IMR-90 (cell line): ENCODE measurements around the gene TCF12. TPM values are rescaled to one million over a fixed set of nuclear protein-coding genes. Genes with fewer than 3 reads are reported as not detected.
"Not testable (repeated sequence)": the region's sequence is repeated elsewhere in the genome, so short reads cannot be mapped to it uniquely, and the experiment has no call there.

Source experiments
- ATAC-seq: fragments of 200-7000 bp; cut with Tn5 transposase; 2 replicates; pipeline ENCODE4 v1.9.1; 2020; ENCODE audit warnings: low read depth, mild to moderate bottlenecking, moderate library complexity
- BruUV-seq: library from RNA; stranded (reverse); fragments of 400-500 nt; replicated peaks from 2 replicates; lab custom pipeline; 2021; lab: Mats Ljungman, UMichigan
- CTCF ChIA-PET: fragments of 300-600 bp; formaldehyde crosslinking; extraction: SDS; loops from one replicate; lab custom pipeline; 2021; ENCODE audit warnings: antibody characterized with exemption; lab: Yijun Ruan, JAX
- POLR2A ChIA-PET: fragments of 300-600 bp; sonication (Branson Sonifier 250); formaldehyde crosslinking; loops from one replicate; lab custom pipeline; 2022; ENCODE audit warnings: antibody characterized with exemption; ENCODE audit not compliant: unreplicated experiment; lab: Charles Lee
- DNase-seq: peaks from one replicate; pipeline ENCODE4 v3.0.0; 2013
- H2AFZ ChIP-seq: replicated peaks from 2 replicates; pipeline ENCODE3; 2013; ENCODE audit warnings: low read length, mild to moderate bottlenecking; ENCODE audit not compliant: poor library complexity
- H2AK5ac ChIP-seq: 2 replicates; pipeline ENCODE4 v1.6.1; 2013; ENCODE audit warnings: low read depth, low read length, inconsistent platforms
- H2AK9ac ChIP-seq: replicated peaks from 2 replicates; pipeline ENCODE3; 2013; ENCODE audit warnings: mild to moderate bottlenecking, low read depth, low read length, moderate library complexity; ENCODE audit not compliant: poor library complexity
- H2BK120ac ChIP-seq: 2 replicates; pipeline ENCODE4 v1.6.1; 2013; ENCODE audit warnings: low read depth, low read length, inconsistent platforms
- H2BK15ac ChIP-seq: 3 replicates; pipeline ENCODE4 v1.6.1; 2013; ENCODE audit warnings: low read depth, low read length, inconsistent platforms
- H2BK20ac ChIP-seq: 2 replicates; pipeline ENCODE4 v1.6.1; 2013; ENCODE audit warnings: low read depth, mild to moderate bottlenecking, inconsistent platforms, low read length, moderate library complexity
- H2BK5ac ChIP-seq: 2 replicates; pipeline ENCODE4 v1.6.1; 2013; ENCODE audit warnings: mild to moderate bottlenecking, low read depth, low read length, inconsistent platforms; ENCODE audit not compliant: poor library complexity, severe bottlenecking
- H3K14ac ChIP-seq: replicated peaks from 2 replicates; pipeline ENCODE4 v1.6.1; 2013; ENCODE audit warnings: low read depth, low read length, inconsistent platforms
- H3K18ac ChIP-seq: 2 replicates; pipeline ENCODE4 v1.6.1; 2013; ENCODE audit warnings: low read depth, low read length, control low read depth
- H3K23ac ChIP-seq: 2 replicates; pipeline ENCODE4 v1.6.1; 2013; ENCODE audit warnings: low read depth, low read length, inconsistent platforms
- H3K27ac ChIP-seq: 2 replicates; pipeline ENCODE4 v1.5.1; 2013; ENCODE audit warnings: mild to moderate bottlenecking, control low read depth, low read length; ENCODE audit not compliant: insufficient read depth
- H3K27me3 ChIP-seq: 2 replicates; pipeline ENCODE4 v1.6.1; 2013; ENCODE audit warnings: low read length; ENCODE audit not compliant: control insufficient read depth, insufficient read depth
- H3K36me3 ChIP-seq: 2 replicates; pipeline ENCODE4 v1.6.1; 2013; ENCODE audit warnings: low read length, mixed read lengths; ENCODE audit not compliant: control insufficient read depth, insufficient read depth
- H3K4ac ChIP-seq: 2 replicates; pipeline ENCODE4 v1.6.1; 2013; ENCODE audit warnings: low read depth, low read length, inconsistent platforms
- H3K4me1 ChIP-seq: 2 replicates; pipeline ENCODE4 v1.6.1; 2013; ENCODE audit warnings: low read length, mixed read lengths; ENCODE audit not compliant: control insufficient read depth, insufficient read depth
- H3K4me2 ChIP-seq: 2 replicates; pipeline ENCODE4 v1.6.1; 2013; ENCODE audit warnings: low read depth, mild to moderate bottlenecking, control low read depth, low read length, moderate library complexity
- H3K4me3 ChIP-seq: 2 replicates; pipeline ENCODE4 v1.5.1; 2013; ENCODE audit warnings: low read depth, mild to moderate bottlenecking, control low read depth, low read length, moderate library complexity; ENCODE audit not compliant: insufficient read depth
- H3K56ac ChIP-seq: 2 replicates; pipeline ENCODE4 v1.6.1; 2013; ENCODE audit warnings: low read length, inconsistent platforms; ENCODE audit not compliant: insufficient read depth; ENCODE audit errors: extremely low read depth
- H3K79me1 ChIP-seq, 2 experiments: 2 replicates each; pipeline ENCODE4 v1.6.1; 2013; ENCODE audit warnings: low read length in 2 of 2, inconsistent platforms in 1 of 2, low read depth in 1 of 2
- H3K9ac ChIP-seq: 2 replicates; pipeline ENCODE4 v1.6.1; 2013; ENCODE audit warnings: low read depth, low read length, control low read depth
- H3K9me1 ChIP-seq: 2 replicates; pipeline ENCODE4 v1.6.1; 2013; ENCODE audit warnings: low read length, inconsistent platforms; ENCODE audit not compliant: insufficient read depth
- H3K9me3 ChIP-seq: 2 replicates; pipeline ENCODE4 v1.6.1; 2013; ENCODE audit warnings: low read length; ENCODE audit not compliant: control insufficient read depth, insufficient read depth
- H4K20me1 ChIP-seq: 2 replicates; pipeline ENCODE4 v1.6.1; 2013; ENCODE audit warnings: low read length, inconsistent platforms; ENCODE audit not compliant: insufficient read depth
- H4K5ac ChIP-seq: 2 replicates; pipeline ENCODE4 v1.6.1; 2013; ENCODE audit warnings: mild to moderate bottlenecking, low read depth, low read length, control low read depth
- H4K8ac ChIP-seq, 2 experiments: 2 replicates each; pipeline ENCODE4 v1.6.1; 2013; ENCODE audit warnings: low read depth in 2 of 2, low read length in 2 of 2, control low read depth in 1 of 2, inconsistent platforms in 1 of 2
- H4K91ac ChIP-seq: 2 replicates; pipeline ENCODE4 v1.6.1; 2013; ENCODE audit warnings: low read depth, low read length, inconsistent platforms; ENCODE audit not compliant: insufficient read depth
- MAFK ChIP-seq: IDR thresholded peaks from 2 replicates; pipeline ENCODE4 v1.6.1; 2012; ENCODE audit warnings: low read depth, low read length, improper control_type of control experiment
- RAD21 ChIP-seq: IDR thresholded peaks from 2 replicates; pipeline ENCODE4 v1.6.1; 2012; ENCODE audit warnings: low read length, improper control_type of control experiment
- WGBS, 2 experiments: methylation state at CpG; one replicate each; pipeline versions ENCODE4 v1.1.5 to v1.1.7; 2013; ENCODE audit warnings: missing lambda C conversion rate in 2 of 2; ENCODE audit not compliant: insufficient read length in 1 of 2; ENCODE audit errors: extremely low coverage in 2 of 2; 5-methylcytosine and 5-hydroxymethylcytosine counted together
- dilution Hi-C: fragments of 300-500 bp; cut with HindIII; formaldehyde crosslinking; loops from one replicate; pipeline ENCODE4 v1.14.3; 2018; ENCODE audit warnings: low sequenced_read_pairs; ENCODE audit not compliant: unreplicated experiment
- in situ Hi-C: fragments of 300-500 bp; cut with MboI; formaldehyde crosslinking; loops from 3 replicates; pipeline ENCODE4 v1.14.3; 2019; ENCODE audit warnings: low sequenced_read_pairs, inconsistent platforms, mixed read lengths
- intact Hi-C: fragments of 100-400 bp; cut with micrococcal nuclease; formaldehyde crosslinking; loops from 2 replicates; pipeline ENCODE4 v1.10.0; 2022
- polyA plus RNA-seq, 3 experiments: library from polyadenylated mRNA; depleted of rRNA; stranded (reverse); fragments of >200 nt; gene quantifications; 2 replicates each; pipeline ENCODE4 v1.2.3, GENCODE V29; 2012; ENCODE audit warnings: low replicate concordance in 1 of 3
- total RNA-seq: library from RNA; depleted of rRNA; stranded (reverse); fragments of >200 nt; gene quantifications from 2 replicates; pipeline ENCODE4 v1.2.3, GENCODE V29; 2012

The TCF12 gene
- total and polyA plus RNA-seq, 2 of the 4 experiments (the other 2 are of a cell fraction): 79.4 to 160 TPM

DNA sequence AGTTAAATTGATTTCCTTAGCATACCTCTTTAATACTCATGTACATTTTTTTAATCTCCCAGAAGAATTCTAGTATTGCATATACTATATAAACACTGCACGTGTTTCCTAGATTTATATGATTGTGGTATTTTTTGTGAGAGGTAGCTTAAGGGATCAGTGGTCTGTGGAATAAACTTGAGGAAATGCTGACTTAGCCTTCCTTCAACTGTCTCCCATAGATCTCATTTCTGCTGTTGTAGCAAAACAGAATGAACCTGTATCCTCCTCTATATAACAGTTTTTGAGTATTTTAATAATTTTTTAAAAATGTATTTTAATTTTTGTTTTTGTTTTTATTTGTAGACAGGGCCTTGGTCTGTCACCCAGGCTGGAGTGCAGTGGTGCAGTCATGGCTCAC lies 86.8 kb downstream of the TCF12 start:
- TF ChIP-seq MAFK: peak; percentile 75
- TF ChIP-seq RAD21: no peak
- peaks cover 5% of the 10 kb centered on the region; the same call in 1 of the 2 replicates for H3K4me1 ChIP-seq
- H3K36me3 ChIP-seq: no peaks in the 10 kb centered on the region
- no peak overlapping the region for H2BK20ac ChIP-seq
- H3K18ac ChIP-seq: no peak overlapping the region
- H3K4me3 ChIP-seq: no peak overlapping the region
- intact Hi-C loops: no loop called here
- H3K9ac ChIP-seq: no peak overlapping the region
- no peak overlapping the region for H4K8ac ChIP-seq
- H3K27me3 ChIP-seq: no peaks in the 10 kb centered on the region
- no peak overlapping the region for H3K23ac ChIP-seq
- no peak overlapping the region for H2BK120ac ChIP-seq
- H3K4me2 ChIP-seq: no peak overlapping the region
- ChIA-PET POLR2A (no interaction called here), CTCF (no interaction called here)
- H3K56ac ChIP-seq: no peak overlapping the region
- no peak overlapping the region for H4K5ac ChIP-seq
- dilution Hi-C loops: no loop called here
- ATAC-seq: no peak
- WGBS, 2 experiments: no CpG with 5 or more reads among the region's 1 CpG
- BruUV-seq: no TSS peak
- no peak overlapping the region for H3K4ac ChIP-seq
- H2BK5ac ChIP-seq: no peak overlapping the region
- H3K27ac ChIP-seq: no peak overlapping the region
- in situ Hi-C loops: no loop called here
- H4K20me1 ChIP-seq: peaks cover 27% of the 10 kb centered on the region
- H3K9me3 ChIP-seq: no peaks in the 10 kb centered on the region
- no peak overlapping the region for H2AK9ac ChIP-seq
- H2AFZ ChIP-seq: no peak overlapping the region
- no peak overlapping the region for H3K14ac ChIP-seq
- no peak overlapping the region for H4K91ac ChIP-seq
- H3K79me1 ChIP-seq: peaks cover 15 to 66% of the 10 kb centered on the region in 2 experiments
- no peak for DNase-seq
- no peak overlapping the region for H2AK5ac ChIP-seq
- H3K9me1 ChIP-seq: peaks cover 7% of the 10 kb centered on the region; the same call in 1 of the 2 replicates
- no peak overlapping the region for H2BK15ac ChIP-seq

DNA sequence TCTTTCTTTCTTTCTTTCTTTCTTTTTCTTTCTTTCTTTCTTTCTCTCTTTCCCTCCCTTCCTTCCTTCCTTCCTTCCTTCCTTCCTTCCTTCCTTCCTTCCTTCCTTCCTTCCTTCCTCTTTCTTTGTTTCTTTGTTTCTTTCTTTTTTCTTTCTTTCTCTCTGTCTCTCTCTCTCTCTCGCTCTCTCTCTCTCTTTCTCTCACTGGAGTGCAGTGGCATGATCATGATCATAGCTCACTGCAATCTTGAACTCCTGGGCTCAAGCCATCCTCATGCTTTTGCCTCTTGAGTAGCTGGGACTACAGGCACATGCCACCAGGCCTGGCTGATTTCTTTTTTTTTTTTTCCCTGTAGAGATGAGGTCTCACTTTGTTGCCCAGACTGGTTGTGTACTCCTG lies 89.4 kb downstream of the TCF12 start:
- H3K4me3 ChIP-seq, H3K4me1 ChIP-seq, H4K8ac ChIP-seq, intact Hi-C loops, H3K14ac ChIP-seq, H2BK5ac ChIP-seq, ATAC-seq, POLR2A ChIA-PET, in situ Hi-C loops, H2BK15ac ChIP-seq, H3K9me3 ChIP-seq, H3K18ac ChIP-seq, H3K56ac ChIP-seq, H2AFZ ChIP-seq, H2BK20ac ChIP-seq, H4K91ac ChIP-seq, dilution Hi-C loops, H3K4me2 ChIP-seq, H3K36me3 ChIP-seq, H2AK9ac ChIP-seq, H3K9ac ChIP-seq, H2BK120ac ChIP-seq, H3K27ac ChIP-seq, DNase-seq, CTCF ChIA-PET, H3K4ac ChIP-seq, H3K27me3 ChIP-seq, BruUV-seq, H2AK5ac ChIP-seq, H4K5ac ChIP-seq: not testable (repeated sequence)
- Histone ChIP-seq H4K20me1 (peaks cover 39% of the 10 kb centered on the region), H3K23ac (peak overlapping the region; percentile 32; the same call in 1 of the 2 replicates), H3K79me1 (peaks cover 17 to 76% of the 10 kb centered on the region in 2 experiments), H3K9me1 (peaks cover 11% of the 10 kb centered on the region; the same call in 1 of the 2 replicates)
- WGBS, 2 experiments: no CpG with 5 or more reads among the region's 1 CpG
